Measurements from ENCODE around the gene ALOX15. TPM values are rescaled to one million over a fixed set of nuclear protein-coding genes. Genes with fewer than 3 reads are reported as not detected.
"Not testable (repeated sequence)": the region's sequence is repeated elsewhere in the genome, so short reads cannot be mapped to it uniquely, and the experiment has no call there.

ALOX15 gene, protein sequence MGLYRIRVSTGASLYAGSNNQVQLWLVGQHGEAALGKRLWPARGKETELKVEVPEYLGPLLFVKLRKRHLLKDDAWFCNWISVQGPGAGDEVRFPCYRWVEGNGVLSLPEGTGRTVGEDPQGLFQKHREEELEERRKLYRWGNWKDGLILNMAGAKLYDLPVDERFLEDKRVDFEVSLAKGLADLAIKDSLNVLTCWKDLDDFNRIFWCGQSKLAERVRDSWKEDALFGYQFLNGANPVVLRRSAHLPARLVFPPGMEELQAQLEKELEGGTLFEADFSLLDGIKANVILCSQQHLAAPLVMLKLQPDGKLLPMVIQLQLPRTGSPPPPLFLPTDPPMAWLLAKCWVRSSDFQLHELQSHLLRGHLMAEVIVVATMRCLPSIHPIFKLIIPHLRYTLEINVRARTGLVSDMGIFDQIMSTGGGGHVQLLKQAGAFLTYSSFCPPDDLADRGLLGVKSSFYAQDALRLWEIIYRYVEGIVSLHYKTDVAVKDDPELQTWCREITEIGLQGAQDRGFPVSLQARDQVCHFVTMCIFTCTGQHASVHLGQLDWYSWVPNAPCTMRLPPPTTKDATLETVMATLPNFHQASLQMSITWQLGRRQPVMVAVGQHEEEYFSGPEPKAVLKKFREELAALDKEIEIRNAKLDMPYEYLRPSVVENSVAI
- 0.21 TPM for polyA plus RNA-seq (2013, experiment 1 of 2)
- 0.15 TPM for polyA plus RNA-seq (2013, experiment 2 of 2)

- peak within 1 kb of the TSS; percentile 75 for H3K23ac ChIP-seq (ENCODE audit: low read depth, low read length, poor library complexity)
- H3K27ac ChIP-seq (replicated peaks; ENCODE audit: low read length), result no peak within 1 kb of the TSS
- peaks cover 0 to 2% of the 10 kb centered on the region in 2 donors for H3K9me3 ChIP-seq (replicated peaks in 1 of 2; ENCODE audit: control insufficient read depth in 2 of 2, insufficient read depth in 1 of 2, low read depth in 1 of 2, low read length in 2 of 2)
- H3K27me3 ChIP-seq (ENCODE audit: control insufficient read depth in 3 of 3, insufficient read depth in 3 of 3, low read depth in 1 of 3, low read length in 3 of 3), result peaks cover 5 to 70% (median 43%) of the 10 kb centered on the region in 3 experiments
- H3K4me1 ChIP-seq (ENCODE audit: control insufficient read depth in 2 of 2, insufficient read depth in 1 of 2, low read depth in 1 of 2, low read length in 2 of 2), result peaks cover 4 to 14% of the 10 kb centered on the region in 2 donors
- H3K4me3 ChIP-seq (ENCODE audit: low read length in 2 of 2), result peak within 1 kb of the TSS in 1 of 2 donors; percentile 49
- WGBS, 2 donors (ENCODE audit: extremely low coverage in 2 of 2, insufficient read length in 2 of 2, insufficient replicate concordance in 1 of 2), result no CpG with 5 or more reads among the region's 58 CpGs
- H3K79me1 ChIP-seq (ENCODE audit: low read depth, low read length), result no peaks in the 10 kb centered on the region
- H3K14ac ChIP-seq (ENCODE audit: low read length), result peak within 1 kb of the TSS; percentile 71
- H3K4me2 ChIP-seq (ENCODE audit: insufficient read depth, low read length, poor library complexity, severe bottlenecking), result peak within 1 kb of the TSS; percentile 73
- peak; percentile 26 for DNase-seq (ENCODE audit: low spot score)
- no peak within 1 kb of the TSS for H4K91ac ChIP-seq (ENCODE audit: low read depth, low read length, poor library complexity)
- peak within 1 kb of the TSS; percentile 83 for H2AK5ac ChIP-seq (ENCODE audit: low read depth, low read length)
- H2BK120ac ChIP-seq (ENCODE audit: low read depth, low read length), result no peak within 1 kb of the TSS
- H2BK15ac ChIP-seq (ENCODE audit: low read length), result peak within 1 kb of the TSS; percentile 75
- H2AFZ ChIP-seq (ENCODE audit: low read length), result peak within 1 kb of the TSS; percentile 44
- H4K8ac ChIP-seq (ENCODE audit: low read depth, low read length), result no peak within 1 kb of the TSS
- H3K36me3 ChIP-seq (replicated peaks in 1 of 2; ENCODE audit: control insufficient read depth in 2 of 2, insufficient read depth in 2 of 2, low read length in 2 of 2), result no peaks in the 10 kb centered on the region
- H2BK5ac ChIP-seq (ENCODE audit: low read length), result no peak within 1 kb of the TSS
- H2BK12ac ChIP-seq (ENCODE audit: low read length), result peak within 1 kb of the TSS; percentile 58
- peak within 1 kb of the TSS; percentile 91 for H3K18ac ChIP-seq (ENCODE audit: low read length)
- H3K4ac ChIP-seq (ENCODE audit: low read length), result no peak within 1 kb of the TSS
- H3K9ac ChIP-seq (ENCODE audit: low read depth, low read length, poor library complexity), result peak within 1 kb of the TSS; percentile 75
These were observed at the start of gene ALOX15 for GRCh38 chr17:4641297-4642195. Gene ALOX15 (minus strand): TSS chr17:4641678. CDS start chr17:4641651, 27 bp downstream.

GRCh38 chr17:4690745-4691144, 49.3 kb upstream of the ALOX15 start:
- Histone ChIP-seq H2AFZ (ENCODE audit: low read length) (no peak overlapping the region), H2BK120ac (ENCODE audit: low read depth, low read length) (no peak overlapping the region), H3K27me3 (ENCODE audit: control insufficient read depth in 3 of 3, insufficient read depth in 3 of 3, low read depth in 1 of 3, low read length in 3 of 3) (peaks cover 0 to 2% (median 0%) of the 10 kb centered on the region in 3 experiments), H2BK15ac (ENCODE audit: low read length) (no peak overlapping the region), H3K27ac (replicated peaks; ENCODE audit: low read length) (no peak overlapping the region), H3K36me3 (replicated peaks in 1 of 2; ENCODE audit: control insufficient read depth in 2 of 2, insufficient read depth in 2 of 2, low read length in 2 of 2) (peaks cover 19 to 77% of the 10 kb centered on the region in 2 donors), H3K79me1 (ENCODE audit: low read depth, low read length) (peaks cover 13% of the 10 kb centered on the region), H3K4me2 (ENCODE audit: insufficient read depth, low read length, poor library complexity, severe bottlenecking) (no peak overlapping the region), H3K9me3 (replicated peaks in 1 of 2; ENCODE audit: control insufficient read depth in 2 of 2, insufficient read depth in 1 of 2, low read depth in 1 of 2, low read length in 2 of 2) (peaks cover 0 to 11% of the 10 kb centered on the region in 2 donors), H3K23ac (ENCODE audit: low read depth, low read length, poor library complexity) (no peak overlapping the region), H3K18ac (ENCODE audit: low read length) (no peak overlapping the region), H3K4me1 (ENCODE audit: control insufficient read depth in 2 of 2, insufficient read depth in 1 of 2, low read depth in 1 of 2, low read length in 2 of 2) (no peaks in the 10 kb centered on the region), H2BK5ac (ENCODE audit: low read length) (no peak overlapping the region), H2BK12ac (ENCODE audit: low read length) (no peak overlapping the region), H3K4ac (ENCODE audit: low read length) (no peak overlapping the region), H4K91ac (ENCODE audit: low read depth, low read length, poor library complexity) (no peak overlapping the region), H2AK5ac (ENCODE audit: low read depth, low read length) (no peak overlapping the region), H3K9ac (ENCODE audit: low read depth, low read length, poor library complexity) (no peak overlapping the region), H3K14ac (ENCODE audit: low read length) (no peak overlapping the region), H3K4me3 (ENCODE audit: low read length in 2 of 2) (no peak overlapping the region), H4K8ac (ENCODE audit: low read depth, low read length) (no peak overlapping the region)
- WGBS, 2 donors (ENCODE audit: extremely low coverage in 2 of 2, insufficient read length in 2 of 2, insufficient replicate concordance in 1 of 2), result no CpG with 5 or more reads among the region's 2 CpGs
- no peak for DNase-seq (ENCODE audit: low spot score)

GRCh38 chr17:4689872-4690271, 48.4 kb upstream of the ALOX15 start:
- H3K14ac ChIP-seq (ENCODE audit: low read length); H3K4ac ChIP-seq (ENCODE audit: low read length); H3K4me2 ChIP-seq (ENCODE audit: insufficient read depth, low read length, poor library complexity, severe bottlenecking): not testable (repeated sequence)

More at GRCh38 chr17:4689872-4690271, 48.4 kb upstream of the ALOX15 start:
- not testable (repeated sequence) for H3K4me3 ChIP-seq (ENCODE audit: low read length in 2 of 2); H3K4me1 ChIP-seq (ENCODE audit: control insufficient read depth in 2 of 2, insufficient read depth in 1 of 2, low read depth in 1 of 2, low read length in 2 of 2); H2BK15ac ChIP-seq (ENCODE audit: low read length); H2AK5ac ChIP-seq (ENCODE audit: low read depth, low read length); DNase-seq (ENCODE audit: low spot score); H3K27me3 ChIP-seq (ENCODE audit: control insufficient read depth in 3 of 3, insufficient read depth in 3 of 3, low read depth in 1 of 3, low read length in 3 of 3); H3K18ac ChIP-seq (ENCODE audit: low read length); H2BK12ac ChIP-seq (ENCODE audit: low read length); H3K23ac ChIP-seq (ENCODE audit: low read depth, low read length, poor library complexity); H2BK120ac ChIP-seq (ENCODE audit: low read depth, low read length); H2BK5ac ChIP-seq (ENCODE audit: low read length); H2AFZ ChIP-seq (ENCODE audit: low read length); H4K8ac ChIP-seq (ENCODE audit: low read depth, low read length); H3K9ac ChIP-seq (ENCODE audit: low read depth, low read length, poor library complexity); H4K91ac ChIP-seq (ENCODE audit: low read depth, low read length, poor library complexity); H3K27ac ChIP-seq (replicated peaks; ENCODE audit: low read length)
- WGBS, 2 donors (ENCODE audit: extremely low coverage in 2 of 2, insufficient read length in 2 of 2, insufficient replicate concordance in 1 of 2), result no CpG with 5 or more reads among the region's 12 CpGs
- H3K79me1 ChIP-seq (ENCODE audit: low read depth, low read length), result peaks cover 13% of the 10 kb centered on the region
- H3K9me3 ChIP-seq (replicated peaks in 1 of 2; ENCODE audit: control insufficient read depth in 2 of 2, insufficient read depth in 1 of 2, low read depth in 1 of 2, low read length in 2 of 2), result peaks cover 0 to 11% of the 10 kb centered on the region in 2 donors
- peaks cover 20 to 80% of the 10 kb centered on the region in 2 donors for H3K36me3 ChIP-seq (replicated peaks in 1 of 2; ENCODE audit: control insufficient read depth in 2 of 2, insufficient read depth in 2 of 2, low read length in 2 of 2)
